Testis (tissue), 2 donors: ENCODE results near the gene MAP1LC3A.

Experiments used
- CTCF ChIP-seq, 3 experiments: fragments of 450-650 bp in 2 of 3; fragments of 200-600 bp in 1 of 3; sonication (generic) in 1 of 3; IDR thresholded peaks; one replicate each; pipeline ENCODE4 v1.5.1; 2016 to 2019; ENCODE audit warnings: antibody characterized with exemption in 3 of 3, mild to moderate bottlenecking in 2 of 3, moderate library complexity in 1 of 3
- POLR2A ChIP-seq: fragments of 450-650 bp; IDR thresholded peaks from one replicate; pipeline ENCODE4 v1.6.1; 2017; ENCODE audit warnings: antibody characterized with exemption, mild to moderate bottlenecking, moderate library complexity

GRCh38 chr20:34600892-34601653, 42.6 kb downstream of the MAP1LC3A start:
- TF ChIP-seq CTCF (IDR thresholded peaks at IDR 0.05) = no peak
- no peak for TF ChIP-seq POLR2A
